HG02623 (cell line): ENCODE results near the gene REEP2.
"Not testable (repeated sequence)": the region's sequence is repeated elsewhere in the genome, so short reads cannot be mapped to it uniquely, and the experiment has no call there.

Experiments
- ATAC-seq: cut with Tn5 transposase; IDR thresholded peaks from one replicate; pipeline ENCODE4 v1.9.1; 2021; ENCODE audit warnings: moderate library complexity; ENCODE audit not compliant: unreplicated experiment

Gene REEP2, protein sequence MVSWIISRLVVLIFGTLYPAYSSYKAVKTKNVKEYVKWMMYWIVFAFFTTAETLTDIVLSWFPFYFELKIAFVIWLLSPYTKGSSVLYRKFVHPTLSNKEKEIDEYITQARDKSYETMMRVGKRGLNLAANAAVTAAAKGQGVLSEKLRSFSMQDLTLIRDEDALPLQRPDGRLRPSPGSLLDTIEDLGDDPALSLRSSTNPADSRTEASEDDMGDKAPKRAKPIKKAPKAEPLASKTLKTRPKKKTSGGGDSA

DNA sequence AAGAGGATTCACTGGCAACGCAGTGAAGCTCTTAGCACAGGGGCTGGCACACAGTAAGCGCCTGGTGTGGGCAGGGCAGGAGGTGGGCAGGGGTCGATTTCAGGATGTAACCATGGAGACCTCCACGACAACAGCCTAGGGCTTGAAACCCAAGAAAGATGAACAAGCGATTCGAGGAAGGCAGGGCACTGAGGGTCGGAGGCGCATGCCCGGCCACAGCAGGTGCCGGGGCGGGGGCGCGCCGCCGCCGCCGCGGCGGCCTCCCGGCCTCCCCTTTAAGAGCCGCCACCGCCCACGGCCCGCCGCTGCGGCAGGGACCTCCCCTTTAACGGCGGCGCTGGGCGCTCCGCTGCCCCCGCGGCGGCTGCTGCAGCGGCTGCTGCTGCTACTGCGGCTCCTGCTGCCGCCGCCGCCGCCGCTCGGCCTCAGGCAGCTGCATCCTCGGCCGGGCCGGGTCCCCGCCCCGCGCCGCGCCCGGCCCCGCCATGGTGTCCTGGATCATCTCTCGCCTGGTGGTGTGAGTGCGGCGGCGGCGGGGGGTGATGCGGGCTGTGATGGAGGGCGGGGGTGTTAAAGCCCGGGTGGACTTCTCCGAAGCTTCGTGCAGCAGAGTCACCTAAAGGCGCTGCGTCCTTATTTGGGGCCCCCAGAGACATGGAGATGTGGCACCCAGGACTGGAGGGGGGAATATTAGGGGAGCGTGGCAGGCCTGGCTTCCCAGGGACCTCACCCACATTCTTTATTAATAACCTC lies at the start of gene REEP2:
Gene REEP2, plus strand, starts transcription at position 334 of the 753 bp plus-strand sequence. Its CDS starts 152 bp downstream, at position 486.
- no peak for ATAC-seq

DNA sequence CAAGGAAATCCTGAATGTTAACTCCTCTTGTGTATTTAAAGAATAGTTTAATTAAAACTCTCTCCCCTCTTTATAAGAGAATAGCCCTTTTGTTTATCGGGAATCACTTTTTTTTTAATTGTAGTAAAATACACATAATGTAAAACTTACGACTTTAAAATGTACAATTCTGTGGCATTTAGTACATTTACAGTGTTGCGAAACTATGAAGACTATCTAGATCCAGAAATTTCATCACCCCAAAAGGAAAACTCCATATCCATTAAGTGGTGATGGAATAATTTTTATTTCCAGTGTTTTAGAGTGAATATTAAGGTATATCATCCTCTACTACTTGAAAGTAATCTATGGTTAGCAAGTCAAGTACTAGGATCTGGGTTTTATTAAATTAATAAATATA lies 49.5 kb upstream of the REEP2 start:
- no peak for ATAC-seq

DNA sequence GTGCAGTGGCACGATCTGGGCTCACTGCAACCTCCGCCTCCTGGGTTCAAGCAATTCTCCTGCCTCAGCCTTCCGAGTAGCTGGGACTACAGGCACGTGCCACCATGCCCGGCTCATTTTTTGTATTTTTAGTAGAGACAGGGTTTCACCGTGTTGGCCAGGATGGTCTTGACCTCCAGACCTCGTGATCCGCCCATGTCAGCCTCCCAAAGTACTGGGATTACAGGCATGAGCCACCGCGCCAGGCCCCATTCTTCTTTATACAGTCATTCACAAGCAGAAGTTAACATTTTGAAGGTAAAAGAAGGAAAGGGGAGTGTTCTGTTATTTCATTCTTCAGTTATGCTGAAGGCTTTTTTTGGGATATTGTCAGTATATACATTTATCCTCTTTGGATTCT lies 48.9 kb upstream of the REEP2 start:
- ATAC-seq: not testable (repeated sequence)

DNA sequence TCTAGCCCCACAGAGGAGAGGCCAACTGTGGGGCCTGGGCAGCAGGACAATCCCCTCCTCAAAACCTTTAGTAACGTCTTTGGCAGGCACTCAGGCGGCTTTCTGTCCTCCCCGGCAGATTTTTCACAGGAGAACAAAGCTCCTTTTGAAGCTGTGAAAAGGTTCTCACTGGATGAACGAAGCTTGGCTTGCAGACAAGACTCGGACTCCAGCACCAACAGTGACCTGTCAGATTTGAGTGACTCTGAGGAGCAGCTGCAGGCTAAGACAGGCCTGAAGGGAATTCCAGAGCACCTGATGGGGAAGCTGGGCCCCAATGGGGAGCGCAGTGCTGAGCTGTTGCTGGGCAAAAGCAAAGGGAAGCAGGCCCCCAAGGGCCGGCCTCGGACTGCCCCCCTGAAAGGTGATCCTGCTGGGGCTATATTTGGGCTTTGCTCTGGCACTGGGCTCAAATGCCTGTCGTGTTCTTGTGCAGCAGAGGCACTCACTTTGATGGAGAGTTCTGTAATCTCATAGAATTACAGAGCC lies 46.9 kb upstream of the REEP2 start:
- no peak for ATAC-seq

DNA sequence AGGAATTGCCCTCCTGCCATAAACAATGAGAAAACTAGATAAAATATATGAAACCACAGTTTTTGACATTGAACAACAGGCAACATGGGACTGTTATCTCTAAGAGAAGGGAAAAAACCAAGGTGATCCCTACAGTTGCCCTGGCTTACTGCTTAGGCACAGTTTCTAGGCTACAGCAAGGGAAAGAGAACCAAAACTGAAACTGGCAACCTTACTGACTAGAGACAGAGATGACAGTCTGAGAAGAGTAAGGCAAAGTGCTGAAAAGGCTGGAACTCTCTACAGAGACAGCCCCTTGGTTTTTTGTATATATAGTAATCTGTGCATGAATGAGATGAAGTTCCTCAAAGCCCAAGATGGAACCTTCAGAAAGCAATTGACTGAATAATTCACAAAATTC lies 36.2 kb upstream of the REEP2 start:
- peak; percentile 80 for ATAC-seq

DNA sequence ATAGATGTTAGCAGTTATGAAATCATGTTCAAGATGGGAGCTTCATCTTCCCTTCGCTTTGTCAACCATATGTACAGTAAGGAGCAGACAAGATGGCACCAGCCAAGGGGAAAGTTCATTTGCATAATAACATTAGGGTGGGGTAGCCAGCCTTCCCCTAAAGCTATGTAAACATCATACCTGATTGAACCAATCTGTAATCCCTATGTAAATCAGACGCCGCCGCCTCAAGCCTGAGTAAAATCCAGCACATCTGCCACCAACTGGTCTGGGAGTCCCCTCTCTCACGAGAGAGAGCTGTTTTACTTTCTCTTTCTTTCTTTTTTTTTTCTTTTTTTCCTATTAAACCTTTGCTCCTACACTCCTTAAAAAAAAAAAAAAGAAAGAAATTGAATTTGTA lies 30.8 kb upstream of the REEP2 start:
- peak; percentile 47 for ATAC-seq

DNA sequence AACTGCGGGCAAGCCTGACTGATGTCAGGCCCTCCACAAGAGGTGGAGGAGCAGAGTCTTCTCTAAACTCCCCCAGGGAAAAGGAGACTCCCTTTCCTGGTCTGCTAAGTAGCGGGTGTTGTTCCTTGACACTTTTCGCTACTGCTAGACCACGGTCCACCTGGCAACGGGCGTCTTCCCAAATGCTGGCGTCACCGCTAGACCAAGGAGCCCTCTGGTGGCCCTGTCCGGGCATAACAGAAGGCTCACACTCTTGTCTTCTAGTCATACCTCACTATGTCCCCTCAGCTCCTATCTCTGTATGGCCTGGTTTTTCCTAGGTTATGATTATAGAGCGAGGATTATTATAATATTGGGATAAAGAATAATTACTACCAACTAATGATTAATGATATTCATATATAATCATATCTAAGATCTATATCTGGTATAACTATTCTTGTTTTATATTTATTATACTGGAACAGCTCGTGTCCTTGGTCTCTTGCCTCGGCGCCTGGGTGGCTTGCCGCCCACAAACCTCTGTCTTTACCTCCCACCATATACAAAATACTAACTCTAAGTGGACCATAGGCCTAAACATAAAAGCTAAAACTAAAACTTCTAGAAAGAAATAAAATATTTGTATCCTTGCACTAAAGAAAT lies 27.7 kb upstream of the REEP2 start:
- not testable (repeated sequence) for ATAC-seq

DNA sequence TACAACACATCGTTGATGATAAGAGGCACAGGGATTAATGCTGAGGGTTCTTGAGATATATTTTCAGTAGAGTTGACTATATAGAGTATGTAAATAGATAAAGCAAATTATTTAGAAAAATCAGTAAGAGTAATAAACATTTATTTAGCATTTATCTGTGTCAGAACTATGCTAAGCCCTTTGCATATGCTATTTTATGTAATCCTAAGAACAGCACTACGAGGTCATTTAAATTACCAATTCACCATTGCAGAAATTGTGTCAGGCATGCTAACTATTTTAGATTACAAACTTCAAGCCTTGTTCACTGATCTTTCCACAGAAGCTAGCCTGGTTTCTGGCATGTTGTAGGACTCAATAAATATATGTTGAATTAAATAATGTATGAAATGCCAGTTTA lies 20.4 kb upstream of the REEP2 start:
- no peak for ATAC-seq

DNA sequence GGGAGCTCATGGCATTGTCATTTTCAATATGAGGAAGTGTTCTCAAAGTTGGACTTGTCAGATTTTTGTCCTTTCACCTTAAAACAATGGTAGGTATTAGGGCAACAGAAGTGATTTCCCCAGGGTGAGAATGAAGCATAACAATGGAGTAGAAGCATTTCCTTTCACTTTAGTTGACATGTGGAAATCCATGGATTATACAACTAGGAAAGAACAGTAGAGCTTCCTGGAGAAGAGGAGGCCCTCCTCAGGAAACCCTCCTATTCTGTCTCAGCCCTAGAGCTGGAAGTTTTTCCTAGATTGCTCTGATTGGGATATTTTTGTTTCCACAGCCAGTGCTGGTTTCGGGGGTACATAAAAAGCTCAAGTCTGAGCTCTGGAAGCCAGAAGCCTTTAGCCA lies 13.8 kb upstream of the REEP2 start:
- ATAC-seq: no peak

DNA sequence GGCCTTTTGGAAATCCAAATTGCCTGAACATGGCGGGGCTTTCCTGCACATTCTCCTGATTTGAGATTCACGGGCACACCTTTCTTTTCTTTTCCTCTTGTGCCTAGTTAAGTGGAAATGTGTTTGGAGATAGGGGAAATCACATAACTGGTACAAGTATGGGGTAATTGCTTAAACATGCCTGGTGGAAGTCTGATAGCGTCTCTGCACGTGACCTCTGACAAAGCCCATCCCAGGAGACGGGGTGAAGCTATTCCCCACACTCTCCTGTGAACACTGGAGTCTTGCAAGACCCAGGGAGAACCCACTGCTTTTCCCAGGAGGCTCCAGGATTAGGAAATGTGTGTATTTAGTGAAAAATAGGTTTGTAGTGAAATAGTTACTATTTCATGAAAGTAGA lies 2.9 kb upstream of the REEP2 start:
- no peak for ATAC-seq

DNA sequence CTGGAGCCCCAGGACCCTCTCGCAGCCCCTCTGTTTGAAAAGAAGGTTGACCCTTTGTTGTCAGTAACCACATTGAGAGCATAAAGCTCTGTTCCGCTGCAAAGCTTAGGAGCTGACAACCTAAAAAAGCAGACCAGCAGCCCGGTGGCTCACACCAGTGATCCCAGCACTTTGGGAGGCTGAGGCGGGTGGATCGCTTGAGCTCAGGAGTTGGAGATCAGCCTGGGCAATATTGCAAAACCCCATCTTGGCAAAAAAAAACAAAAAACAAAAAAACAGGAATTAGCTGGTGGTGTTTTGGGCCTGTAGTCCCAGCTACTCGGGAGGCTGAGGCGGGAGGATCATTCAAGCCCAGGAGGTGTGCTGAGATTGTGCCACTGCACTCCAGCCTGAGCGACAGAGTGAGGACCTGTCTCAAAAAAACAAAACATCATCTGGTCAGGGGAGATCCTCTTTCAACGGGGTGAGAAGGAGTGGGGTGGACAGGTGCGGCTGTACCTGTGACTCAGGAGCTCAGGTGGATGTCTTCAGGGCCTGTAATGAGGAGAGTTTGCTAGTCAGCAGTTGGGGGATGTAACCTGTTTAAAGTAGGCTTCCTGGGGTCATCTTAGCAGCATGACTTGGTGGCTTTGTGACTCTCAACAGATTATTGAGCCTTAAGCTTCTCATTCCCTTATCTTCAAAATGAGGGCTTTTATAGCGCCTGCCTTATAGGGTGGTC lies 694 bp upstream of the REEP2 start:
- no peak for ATAC-seq

DNA sequence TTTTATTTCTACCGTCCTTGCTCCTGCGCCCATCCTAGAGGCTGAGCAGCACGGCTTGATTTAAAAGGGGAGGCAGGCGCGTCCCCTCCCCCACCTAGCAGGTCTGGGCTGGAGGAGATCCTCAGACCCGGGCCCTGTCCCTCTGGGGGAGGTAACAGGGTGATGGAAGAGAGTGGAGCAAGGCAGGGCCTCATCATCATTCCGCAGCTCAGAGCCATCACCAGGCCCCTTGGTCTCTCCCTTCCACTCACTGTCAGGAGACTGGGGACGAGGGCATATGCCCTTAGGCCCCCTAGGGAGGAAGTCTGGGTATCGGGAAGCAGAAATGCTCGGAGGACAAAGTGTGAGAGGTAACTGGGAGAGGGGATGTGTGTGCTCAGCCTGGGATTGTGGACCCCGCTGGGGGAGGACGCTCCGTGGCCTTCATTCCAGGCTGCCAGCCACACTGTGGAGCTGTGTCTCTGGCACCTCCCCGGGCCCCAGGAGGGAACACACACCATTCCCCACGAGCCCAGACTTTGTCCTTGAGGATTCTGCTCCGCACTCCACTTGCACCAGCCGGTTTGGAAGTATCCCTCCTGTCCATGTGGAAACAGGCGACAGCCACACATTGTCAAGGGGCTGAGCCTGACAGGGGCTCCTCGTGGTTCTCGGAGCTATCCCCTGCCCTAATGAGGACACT lies 761 bp downstream of the REEP2 start:
- no peak for ATAC-seq

DNA sequence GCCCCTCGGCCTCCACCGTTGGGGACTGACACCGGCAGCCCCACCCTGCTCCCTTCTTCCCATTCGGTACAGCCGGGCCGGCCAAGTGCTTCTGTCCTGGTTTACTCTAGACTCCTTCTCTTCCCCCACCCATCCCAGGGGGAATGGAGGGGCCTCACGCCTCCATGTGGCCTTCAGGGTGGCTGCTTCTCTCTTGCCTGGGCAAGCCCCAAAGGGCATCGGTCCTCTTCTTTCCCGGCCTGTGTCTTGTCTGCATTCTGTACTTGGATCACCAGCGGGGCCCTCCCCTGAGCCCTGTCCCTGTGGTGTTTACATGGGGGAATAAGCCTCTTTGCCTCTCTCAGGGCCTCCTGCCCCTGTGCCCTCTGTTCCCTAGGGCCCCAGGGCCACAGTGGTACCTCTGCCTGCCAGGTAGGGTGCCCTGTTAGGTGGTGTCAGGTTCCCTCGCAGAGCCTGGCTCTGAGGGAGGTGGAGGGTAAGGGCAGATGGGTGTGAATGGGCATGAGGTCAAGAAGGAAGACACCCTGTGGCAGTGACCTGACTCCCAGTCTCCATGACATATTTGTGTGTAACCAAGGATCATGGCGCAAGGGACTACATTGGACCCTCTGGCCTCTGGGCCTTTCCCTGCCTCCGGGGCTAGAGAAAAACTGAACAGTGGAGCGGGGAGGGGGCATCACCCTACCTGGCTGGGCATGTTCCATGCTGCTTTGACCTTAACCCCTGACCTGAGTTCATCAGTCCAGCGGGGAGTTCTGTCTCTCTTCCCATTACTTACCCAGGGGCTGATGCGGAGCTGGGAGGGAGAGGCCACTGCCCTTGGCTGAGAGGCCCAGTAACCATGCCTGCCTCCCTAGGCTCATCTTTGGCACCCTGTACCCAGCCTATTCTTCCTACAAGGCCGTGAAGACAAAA lies 1.6 kb downstream of the REEP2 start:
- ATAC-seq: no peak

DNA sequence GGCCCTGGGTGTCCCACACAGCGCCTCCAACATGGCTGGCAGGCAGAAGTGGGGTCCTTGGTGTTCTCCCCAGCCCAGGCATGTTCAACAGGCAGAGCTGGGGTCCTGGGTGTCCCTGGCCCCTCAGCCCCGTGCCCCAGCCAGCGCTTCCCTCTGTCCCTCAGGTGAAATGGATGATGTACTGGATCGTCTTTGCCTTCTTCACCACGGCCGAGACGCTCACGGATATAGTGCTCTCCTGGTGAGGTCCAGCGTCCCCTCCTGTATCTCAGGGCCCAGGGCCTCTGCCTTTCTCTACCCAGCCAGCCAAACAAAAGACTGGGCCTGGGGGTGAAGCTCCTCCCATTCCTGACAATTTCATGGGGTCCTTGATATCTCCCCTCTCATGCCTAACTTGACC lies 2.4 kb downstream of the REEP2 start:
- no peak for ATAC-seq

DNA sequence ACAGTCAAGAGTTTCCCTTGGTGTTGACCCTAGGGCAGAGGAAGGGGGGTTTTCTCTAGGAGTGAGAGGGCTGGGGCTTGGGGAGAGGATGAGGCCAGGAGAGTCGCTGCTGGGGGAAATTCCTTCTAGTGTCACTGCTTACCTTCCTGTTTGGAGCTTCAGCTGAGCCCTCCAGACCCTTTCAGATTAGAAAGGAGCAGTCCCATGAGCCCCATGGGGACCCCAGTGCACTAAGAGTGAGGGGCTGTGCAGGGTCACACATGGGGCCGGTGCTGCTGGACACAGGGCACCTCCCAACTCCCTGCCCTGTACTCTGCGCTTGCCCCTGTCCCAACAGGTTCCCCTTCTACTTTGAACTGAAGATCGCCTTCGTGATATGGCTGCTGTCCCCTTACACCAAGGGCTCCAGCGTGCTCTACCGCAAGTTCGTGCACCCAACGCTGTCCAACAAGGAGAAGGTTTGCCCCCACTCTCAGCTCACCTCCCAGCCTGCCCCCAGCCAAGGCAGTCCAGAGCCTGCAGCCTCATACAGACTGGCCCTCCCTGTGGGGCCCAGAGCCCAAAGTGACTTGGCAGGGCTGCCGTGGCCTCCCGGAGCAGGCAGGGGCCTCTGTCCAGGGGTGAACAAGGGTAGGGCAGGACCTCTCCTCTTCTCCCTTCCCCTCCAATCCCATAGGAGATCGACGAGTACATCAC lies 5.4 kb downstream of the REEP2 start:
- no peak for ATAC-seq

DNA sequence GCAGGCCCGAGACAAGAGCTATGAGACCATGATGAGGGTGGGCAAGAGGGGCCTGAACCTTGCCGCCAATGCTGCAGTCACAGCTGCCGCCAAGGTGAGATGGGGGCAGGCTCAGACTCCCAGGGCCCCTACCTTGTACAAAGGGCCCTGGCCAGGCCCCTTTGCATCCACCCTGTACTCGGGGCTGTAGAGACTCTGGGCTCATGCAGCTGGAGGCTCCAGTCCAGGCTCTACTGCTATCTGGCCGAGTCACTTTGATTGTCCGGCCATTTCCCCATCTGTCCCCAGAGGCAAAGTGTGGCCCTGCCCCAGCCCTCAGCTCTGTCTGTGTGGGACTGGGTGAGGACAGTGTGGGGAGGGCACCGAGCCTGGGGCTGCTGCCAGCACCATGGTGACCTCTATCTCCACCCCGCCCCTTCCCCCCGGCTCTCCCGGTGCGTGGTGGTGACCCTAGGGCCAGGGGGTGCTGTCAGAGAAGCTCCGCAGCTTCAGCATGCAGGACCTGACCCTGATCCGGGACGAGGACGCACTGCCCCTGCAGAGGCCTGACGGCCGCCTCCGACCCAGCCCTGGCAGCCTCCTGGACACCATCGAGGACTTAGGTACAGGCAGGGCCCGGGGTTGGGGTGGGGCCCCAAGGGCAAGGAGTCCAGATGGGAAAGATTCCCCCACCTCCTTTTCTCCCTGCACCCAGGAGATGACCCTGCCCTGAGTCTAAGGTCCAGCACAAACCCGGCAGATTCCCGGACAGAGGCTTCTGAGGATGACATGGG lies 6.1 kb downstream of the REEP2 start:
- no peak for ATAC-seq

DNA sequence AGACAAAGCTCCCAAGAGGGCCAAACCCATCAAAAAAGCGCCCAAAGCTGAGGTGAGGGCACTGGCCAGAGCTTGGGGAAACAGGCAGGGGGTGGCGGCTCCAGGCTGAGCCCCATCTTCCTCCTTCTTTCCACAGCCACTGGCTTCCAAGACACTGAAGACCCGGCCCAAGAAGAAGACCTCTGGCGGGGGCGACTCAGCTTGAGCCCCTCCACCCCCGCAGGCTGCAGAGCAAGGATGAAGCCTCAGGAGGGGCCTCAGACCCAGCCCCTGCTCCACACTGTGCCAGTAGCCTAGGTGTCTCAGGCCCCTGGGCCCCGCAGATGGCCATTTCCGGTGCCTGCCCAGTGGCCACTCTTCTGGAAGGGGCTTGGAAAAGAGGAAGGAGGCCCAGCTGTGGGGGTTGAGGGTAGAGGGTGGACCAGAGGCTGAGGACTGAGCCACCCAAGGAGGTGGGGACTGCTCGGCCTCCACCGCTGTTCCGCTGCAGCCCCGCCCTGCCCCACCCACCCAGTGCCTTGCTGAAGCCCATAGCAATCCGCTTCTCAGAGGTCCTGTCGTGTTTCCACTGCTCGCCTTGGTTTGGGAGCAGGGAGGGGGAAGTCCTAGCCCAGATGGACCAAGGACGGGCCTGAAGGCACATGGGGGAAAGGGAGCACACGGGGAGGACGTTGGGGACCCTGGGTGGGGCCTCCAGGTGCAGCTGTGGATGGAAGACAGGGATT lies 6.9 kb downstream of the REEP2 start:
- no peak for ATAC-seq

DNA sequence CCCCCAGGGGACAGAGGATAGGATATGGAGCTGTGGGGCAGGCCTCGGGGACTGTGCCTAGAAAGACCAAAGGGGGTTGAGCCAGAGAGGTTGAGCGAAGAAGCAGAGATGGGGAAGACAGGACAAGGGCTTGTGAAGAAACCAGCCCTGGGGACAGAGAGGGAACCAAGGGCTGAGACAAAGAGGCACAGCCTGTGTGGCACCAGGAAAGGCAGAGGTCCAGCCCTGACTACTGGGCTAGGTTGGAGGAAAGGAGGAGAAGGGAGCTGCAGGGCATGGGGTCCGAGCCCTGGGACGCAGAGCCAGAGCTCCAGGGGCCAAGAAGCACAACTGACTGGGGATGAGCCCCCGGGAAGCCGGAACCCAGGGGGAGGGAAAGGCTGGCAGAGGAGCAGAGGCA lies 9.2 kb downstream of the REEP2 start:
- no peak for ATAC-seq
